ENCODE data around the gene CCR7.
"Not testable (repeated sequence)": the region's sequence is repeated elsewhere in the genome, so short reads cannot be mapped to it uniquely, and the experiment has no call there.

CCR7 gene

DNA sequence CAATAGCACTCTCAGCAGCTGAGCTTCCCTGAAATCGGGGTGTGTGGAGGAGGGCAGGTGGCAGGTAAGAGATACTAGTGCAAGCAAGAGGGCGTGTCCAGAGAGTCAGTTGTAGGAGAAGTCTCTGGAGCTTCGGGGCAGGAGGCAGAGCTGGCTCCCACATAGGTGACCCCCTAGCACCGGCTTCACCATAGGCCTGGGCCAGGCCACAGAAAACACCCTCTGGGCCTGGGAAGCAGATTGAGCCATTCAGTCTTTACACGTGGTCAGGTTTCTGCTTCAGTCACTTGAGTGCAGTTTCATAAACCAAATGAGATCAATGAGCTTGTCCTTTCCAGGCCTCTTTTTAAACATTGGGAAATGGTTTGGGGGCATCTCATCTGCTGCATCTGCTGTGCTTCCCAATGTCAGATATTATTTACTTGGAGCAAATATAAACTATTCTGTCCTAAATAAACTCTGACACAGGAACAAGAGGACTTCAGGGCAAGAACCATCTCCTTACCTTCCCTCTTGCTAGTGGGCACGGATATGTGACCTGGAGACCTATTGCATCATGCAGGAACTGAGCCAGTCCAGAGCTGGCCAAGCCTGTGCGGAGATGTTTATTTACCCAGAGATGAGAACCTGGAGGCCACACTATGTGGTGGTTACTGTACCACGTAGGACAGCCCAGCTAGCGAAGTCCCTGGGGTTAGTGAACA lies 16.1 kb downstream of the CCR7 start:
- no peak for DNase-seq

DNA sequence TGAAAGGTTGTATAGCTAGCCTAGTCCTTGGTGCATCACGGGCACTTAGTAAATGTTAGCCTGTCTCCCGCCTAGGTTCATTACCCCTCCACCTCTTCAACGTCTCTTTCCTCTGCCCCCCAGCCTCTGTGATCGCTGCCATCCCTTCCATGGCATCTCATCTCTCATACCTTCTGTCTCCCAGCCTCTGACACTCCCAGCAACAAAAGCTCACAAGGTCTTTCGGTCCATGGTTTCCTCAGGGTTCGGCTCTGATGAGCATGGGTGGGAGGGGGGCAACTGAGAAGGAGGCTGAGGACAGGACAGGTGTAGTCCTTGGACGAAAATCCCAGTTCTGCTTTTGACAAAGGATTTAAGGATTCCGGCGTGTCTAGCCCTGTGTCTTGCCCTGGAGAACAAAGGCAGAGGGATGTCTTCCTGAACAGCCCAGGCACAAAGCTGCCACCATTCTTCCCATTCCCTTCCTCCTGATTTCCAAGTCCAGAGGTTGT lies 16.7 kb downstream of the CCR7 start:
- no peak for DNase-seq

DNA sequence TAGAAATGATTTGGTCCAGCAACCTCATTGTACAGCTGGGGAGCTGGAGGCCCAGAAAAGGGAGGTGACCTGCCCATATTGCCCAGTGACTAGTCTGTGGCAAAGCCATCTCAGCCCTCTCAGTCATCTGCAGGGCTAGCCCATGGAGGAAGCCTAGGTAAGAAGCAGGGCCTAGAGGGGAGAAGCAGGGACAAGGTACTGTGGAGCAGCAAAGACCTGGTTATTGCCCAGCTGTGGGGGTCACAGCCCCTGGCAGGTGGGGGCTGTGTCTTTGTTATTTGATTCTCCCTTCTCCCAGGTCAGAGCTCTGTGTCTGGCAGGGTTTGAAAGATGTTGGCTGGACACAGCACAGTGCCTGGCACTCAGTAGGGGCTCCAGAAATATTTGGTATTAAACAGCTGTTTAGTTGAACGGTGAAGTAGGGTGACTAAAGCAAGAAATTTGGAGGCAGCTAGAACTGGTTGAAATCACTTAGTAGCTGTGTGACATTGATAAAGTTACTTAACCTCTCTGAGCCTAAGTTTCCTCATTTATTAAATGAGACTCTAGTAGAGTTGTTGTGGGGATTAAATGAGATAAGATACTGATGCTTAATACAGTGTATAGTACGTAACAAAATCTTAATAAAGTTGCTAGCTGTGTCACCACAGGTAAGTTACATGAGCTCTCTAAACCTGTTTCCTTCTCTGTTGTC lies 17.3 kb downstream of the CCR7 start:
- DNase-seq = no peak

DNA sequence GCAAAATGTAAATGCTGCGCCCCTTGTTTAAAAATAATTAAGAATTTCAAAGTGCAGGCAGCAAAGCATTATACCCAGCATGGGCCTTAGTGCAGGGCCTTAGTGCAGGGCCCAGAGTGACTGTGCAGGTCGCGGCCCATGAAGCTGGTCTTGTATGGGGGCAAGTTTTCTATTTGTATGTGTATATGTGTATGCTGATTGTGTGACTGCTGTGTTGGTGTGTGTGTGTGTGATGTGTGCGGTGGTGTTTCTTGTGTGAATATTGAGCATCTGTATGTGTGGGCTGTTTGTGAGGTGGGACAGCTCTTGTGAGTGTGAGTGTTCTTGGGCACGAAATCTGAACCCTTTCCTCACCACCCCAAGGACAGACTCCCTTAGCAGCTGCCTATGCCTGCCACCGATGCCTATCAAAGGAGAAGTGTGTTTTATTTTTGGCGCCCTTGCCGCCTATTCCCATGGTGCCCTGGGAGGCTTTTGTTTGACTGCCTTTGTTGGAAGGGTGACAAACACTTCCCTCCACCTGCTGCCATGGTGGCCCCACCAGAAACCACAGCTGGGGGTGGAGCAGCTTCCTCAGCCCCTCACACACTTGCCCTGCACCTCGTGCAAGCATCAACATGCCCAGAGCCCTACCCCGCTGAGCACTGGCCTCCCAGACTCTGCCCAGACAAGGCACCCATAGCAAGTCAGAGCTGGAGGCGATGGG lies 18.0 kb downstream of the CCR7 start:
- no peak for DNase-seq

DNA sequence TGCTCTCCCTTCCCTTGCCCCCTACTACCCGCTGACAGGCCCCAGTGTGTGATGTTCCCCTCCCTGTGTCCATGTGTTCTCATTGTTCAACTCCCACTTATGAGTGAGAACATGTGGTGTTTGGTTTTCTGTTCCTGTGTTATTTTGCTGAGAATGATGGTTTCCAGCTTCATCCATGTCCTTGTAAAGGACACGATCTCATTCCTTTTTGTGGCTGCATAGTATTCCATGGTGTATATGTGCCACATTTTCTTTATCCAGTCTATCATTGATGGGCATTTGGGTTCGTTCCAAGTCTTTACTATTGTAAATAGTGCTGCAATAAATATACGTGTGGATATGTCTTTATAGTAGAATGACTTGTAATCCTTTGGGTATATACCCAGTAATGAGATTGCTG lies 18.8 kb downstream of the CCR7 start:
- not testable (repeated sequence) for DNase-seq

DNA sequence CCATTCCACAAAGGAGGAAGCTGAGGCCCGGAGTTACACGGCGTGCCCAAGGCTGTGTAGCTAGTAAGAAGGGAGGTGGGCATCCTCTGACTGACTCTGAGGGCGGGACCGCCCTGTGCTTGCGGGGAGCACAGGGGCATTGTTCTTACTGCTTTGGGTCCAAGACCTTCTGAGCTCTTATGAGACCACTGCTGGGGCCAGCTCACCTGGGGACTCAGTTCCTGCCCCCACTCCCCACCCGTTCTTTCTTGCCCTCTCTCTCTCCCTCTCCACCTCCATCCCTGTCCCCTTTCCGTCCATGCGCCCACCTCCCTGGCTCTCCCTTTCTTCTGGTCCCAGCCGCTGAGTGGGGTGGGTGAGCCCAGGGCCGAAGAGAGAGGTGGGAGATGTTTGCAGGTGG lies 19.6 kb downstream of the CCR7 start:
- no peak for DNase-seq

DNA sequence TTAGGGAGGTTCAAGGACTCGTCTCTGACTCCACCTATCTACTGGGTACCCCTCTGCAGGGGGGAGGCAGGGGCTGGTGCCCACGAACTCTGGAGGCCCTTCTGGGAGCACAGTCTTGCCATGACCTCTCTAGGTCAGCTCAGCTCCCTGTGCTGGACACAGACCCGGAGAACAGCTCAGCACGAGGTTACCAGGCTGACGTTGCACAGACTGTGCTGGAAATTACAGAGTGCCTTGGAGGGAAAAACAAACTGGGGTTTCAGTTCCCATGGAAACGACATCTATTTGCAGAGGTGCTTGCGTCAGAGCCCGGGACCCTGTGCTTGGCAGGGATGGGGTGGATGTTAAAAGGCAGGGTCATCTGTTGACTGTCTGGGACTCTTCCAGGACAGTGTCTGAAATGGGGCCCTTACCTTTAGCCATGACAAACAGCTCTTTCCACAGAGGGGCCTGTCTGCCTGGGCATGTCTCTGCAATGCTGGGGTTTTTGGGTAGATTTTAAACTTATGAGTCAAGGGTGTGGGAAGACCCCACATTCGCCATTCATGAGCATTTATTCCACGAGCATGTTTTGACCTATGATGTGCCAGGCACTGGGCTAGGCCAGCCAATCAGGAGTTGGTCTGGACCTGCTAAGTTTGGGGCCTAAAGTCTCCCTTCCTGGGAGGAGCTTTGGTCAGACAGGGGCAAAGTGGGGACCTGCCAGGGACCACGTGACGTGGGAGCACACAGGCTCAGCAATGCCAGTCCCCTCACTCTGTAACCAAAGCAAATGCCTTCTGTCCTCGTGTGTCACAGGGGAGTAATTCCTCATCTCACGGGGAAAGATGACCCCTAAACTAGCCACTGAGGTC lies 22.5 kb downstream of the CCR7 start:
- no peak for DNase-seq

DNA sequence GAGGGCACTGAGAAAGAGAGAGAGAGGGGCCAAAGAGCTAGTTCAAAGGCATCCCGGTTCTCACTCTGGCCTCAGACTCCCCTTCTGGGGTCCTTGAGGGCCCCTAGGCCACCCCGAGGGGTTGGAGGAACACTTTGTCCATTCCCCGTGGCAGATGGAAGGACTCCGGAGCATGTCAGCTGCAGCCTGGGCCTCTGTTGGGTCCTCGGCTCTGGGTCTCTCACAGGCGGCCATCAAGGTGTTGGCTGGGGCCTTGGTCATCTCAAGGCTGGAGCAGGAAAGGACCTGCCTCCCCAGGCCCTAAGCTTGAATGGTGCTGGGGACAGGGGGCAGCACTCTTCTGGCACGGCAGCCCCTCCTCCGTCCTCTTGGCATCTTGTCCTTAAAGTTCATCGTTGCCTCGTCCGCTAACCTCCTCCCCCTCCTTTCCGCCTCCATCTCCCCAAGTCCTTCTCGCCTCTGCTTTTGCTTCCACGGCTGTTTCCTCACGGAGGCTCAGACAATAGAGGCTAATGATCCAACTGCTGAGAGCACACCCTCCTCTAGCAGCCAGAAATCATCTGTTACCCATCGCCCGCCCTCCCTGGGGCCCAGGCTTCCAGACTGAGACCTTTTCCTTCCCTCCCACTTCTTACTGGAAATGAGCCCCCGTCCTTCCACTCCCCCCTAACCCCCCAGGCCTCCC lies 23.3 kb downstream of the CCR7 start:
- DNase-seq = no peak

DNA sequence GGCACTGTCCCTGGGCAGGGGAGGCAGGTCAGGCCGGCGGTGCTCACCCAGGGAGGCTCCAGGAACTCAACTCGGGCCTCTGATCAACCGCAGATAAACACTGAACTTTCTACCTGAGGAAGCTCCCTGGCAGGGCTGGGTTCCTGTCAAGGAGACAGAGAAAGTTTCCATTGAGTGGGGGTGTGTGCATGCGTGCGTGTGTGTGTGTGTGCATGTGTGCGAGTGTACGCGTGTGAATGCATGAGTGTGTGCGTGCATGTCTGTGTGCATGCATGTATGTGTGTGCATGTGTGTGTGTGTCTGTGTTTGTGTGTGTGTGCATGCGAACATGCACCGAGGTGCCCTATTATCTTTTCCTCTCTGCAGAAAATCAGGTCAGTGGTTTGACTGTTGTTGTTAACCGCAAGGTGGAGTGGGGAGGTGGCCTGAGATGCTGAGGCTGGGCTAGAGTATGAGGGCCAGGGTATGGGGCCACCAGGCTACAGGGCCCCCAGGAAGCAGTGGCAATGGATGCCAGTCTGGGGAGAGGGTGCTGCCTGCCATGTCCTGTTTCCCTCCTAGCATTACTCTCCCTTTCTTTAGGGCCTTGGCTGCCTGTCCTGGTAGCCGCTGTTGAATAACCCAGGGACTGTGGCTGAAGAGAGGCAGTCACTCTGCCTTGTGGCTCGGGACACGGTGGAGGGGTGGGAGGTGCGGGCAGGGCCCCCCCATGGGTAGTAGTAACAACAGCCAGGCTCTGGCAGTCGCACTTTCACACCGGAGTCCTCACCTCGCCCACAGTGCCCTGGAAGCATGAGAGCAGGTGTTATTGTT lies 24.0 kb downstream of the CCR7 start:
- no peak for DNase-seq

DNA sequence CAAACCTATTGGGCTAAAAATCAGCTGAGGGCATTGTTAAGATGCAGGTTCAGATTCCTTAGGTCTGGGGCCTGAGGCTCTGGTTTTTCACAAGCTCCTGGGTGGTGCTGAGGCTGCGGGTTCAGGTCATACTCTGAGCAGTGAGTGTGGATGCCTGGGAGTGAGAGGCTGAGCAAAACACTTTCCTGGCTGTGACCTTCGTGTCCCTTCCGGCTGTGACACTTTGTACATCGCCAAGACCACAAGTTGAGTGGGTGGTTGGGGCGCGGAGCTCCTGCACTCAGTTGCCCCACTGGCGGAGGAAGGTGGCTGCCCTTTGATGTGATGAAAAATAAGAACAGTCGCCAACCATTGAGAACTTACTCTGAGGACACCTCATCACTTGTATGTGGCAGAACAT lies 24.8 kb downstream of the CCR7 start:
- DNase-seq = no peak

DNA sequence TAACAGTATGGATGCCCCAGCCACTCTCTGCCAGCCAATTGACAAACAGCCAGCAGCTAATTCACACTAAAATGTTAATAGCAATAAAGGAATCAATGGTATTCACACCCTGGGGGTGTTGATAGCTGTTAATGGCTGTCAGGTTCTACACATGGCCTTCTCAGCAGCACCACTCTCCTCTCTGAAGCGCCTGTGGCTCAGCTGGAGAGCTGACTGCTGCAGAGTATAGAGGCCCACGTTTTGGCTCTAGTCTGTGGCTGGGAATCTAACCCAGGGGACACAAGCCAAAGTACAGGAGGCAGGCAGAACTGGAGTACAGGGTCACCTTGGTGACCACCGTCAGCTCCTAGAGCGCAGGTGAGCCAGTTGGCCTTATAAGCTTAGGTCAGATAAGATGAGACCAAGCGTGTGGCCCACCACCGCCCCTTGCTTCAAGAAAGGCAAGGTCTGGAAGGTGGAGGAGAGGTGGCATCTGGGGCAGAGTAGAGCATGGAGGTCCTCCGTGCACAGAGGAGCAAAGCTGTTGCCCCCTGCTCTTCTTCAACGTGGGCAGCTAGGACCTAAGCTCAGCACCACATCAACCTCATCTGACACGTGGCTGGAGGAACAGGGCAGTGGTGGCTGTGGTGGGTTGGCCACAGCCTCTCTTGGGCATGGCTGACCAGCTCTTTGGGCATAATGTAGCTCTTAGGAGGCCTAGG lies 25.4 kb downstream of the CCR7 start:
- DNase-seq = no peak

DNA sequence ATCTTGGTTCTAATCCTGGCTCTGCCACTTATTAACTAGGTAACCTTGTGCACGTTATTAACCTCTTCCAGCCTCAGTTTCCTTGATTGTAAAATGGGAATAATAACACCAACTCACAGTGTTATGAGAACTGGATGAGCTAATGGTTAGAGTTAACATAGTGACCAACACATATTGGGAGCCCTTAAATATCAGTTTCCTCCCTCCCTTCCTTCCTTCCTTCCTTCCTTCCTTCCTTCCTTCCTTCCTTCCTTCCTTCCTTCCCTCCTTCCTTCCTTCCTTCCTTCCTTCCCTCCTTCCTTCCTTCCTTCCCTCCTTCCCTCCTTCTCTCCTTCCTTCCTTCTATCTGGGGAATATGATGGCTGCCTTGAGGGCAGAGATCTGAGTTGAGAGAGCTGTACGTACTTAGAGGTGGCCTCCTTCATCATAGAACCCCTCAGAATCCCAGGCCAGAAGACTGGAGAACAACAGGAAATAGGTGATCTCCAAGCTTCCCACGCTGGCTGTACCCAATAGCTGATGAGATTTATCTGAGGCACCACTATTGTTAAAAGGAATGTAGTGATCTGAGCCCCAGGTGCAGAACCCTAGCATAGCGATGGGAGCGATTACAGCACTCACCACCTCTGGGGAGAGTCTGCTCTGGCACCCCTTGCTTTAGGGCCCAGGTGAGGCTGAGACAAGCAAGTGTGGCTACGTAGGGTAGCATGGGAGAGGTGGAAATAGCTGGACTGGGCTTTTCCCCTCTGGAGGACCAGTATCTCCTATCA lies 26.2 kb downstream of the CCR7 start:
- DNase-seq = no peak

DNA sequence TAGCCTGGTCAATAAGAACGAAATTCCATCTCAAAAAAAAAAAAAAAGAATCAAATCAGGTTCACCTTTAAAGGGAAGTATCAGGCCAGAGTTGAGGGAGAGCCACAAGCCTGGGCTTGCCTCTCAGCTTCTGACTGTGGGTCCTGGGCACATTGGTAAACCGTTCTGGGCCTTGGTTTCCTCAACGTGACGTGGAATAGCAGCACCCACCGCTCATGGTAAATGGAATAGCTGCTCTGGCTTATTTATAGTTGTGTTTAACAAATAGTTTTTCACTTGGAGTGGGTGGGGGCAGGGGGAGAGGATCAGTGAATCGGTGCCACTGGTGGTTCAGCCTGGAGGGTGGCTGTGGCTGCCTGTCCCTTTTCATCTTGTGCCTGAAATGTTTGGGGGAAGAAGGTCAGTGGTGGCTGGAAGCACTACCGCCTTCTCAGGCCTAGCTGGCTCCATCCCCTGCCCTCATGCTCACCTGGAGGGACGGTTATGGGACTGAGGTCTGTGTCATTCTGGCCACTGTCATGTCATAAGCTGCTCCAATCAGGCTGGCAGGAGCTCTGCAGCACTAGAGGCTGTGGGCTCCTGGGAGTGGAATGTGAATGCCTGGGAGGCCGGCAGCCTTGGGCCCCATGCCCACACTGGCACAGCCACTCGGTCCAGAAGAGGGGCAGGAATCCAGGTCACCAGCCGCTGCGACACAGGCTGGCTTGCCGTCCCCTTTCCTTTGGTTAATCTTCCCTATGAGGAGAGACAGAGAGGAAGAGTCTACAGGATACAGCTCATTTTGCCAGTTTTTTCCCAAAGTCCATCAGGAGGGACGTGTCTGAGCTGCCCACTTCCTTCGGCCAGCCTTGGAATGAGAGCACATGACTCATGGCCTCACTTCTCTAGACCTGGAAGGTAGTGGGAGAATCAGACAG lies 27.0 kb downstream of the CCR7 start:
- DNase-seq = no peak

DNA sequence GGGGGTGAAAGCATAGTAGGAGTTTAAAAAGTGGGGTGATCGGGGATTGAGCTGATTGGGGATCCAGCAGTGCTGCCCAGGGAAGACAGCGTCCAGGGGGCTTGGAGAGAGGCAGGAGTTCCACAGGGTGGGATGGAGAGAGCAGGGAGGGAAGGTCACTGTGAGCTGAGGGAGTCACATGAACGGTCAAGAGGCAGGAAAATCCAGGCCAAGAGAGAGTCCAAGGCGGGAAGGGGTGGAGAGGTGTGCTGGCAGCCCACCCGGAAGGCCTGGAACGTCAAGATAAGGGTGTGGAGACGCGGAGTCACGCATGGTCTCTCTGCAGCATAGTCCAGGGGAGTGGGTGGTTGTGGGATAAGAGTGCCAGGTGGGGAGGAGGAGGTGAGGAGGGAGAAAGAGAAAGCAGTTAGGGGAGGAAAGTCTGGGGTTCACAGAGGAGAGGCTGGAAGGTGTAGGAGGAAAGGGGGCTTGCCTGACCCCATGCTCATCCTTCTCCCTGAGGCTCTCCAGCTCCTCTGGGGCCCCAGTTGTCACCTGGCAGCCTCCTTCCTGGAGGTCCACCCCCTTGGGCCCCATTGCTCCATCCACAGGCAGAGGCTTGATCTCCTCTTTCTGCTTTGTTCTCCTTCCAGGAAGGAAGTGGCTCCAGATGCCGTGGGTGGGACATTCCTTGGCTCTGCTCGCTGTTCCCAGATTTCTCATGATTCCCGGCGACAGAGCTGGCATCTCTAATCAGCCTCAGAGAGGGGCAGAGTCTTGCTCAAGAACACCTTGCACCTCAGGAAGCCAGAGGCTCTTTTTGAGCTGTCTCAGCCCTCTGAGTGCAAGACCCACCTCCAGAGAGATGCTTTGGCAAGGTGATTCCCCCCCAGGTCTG lies 28.7 kb downstream of the CCR7 start:
- no peak for DNase-seq

DNA sequence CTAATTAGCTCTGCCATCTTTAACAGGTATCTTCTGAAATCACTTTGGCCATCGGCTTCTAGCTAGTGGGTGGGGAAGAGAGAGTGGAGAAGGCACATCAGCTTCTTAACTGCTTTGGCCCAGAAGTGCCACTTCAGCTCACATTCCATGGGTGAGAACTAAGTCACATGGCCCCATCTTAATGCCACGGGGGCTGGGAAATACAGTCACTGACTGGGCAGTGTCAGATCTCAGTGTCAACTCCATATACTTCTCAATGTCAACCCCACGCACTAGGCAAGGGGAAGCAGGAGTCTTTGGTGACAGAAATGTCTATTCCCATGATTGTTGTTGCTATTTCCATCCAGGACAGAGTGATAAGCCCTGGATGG lies 29.4 kb downstream of the CCR7 start:
- no peak for DNase-seq

DNA sequence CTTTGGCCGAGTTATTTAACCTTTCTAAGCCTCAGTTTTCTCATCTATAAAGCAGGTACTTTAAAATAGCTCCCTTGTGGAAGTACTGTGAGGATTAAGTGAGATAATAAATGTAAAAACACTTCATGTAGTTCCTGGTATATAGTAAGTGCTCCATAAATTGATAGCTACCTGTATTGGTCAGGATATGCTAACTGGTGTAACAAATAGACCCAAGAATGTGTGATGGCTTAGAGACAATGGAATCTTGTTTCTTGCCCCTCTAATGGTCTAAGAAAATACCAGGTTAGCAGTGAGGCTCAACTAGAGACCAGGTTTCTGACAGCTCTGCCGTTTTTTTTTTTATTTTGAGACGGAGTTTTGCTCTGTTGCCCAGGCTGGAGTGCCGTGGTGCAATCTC lies 29.8 kb downstream of the CCR7 start:
- no peak for DNase-seq

DNA sequence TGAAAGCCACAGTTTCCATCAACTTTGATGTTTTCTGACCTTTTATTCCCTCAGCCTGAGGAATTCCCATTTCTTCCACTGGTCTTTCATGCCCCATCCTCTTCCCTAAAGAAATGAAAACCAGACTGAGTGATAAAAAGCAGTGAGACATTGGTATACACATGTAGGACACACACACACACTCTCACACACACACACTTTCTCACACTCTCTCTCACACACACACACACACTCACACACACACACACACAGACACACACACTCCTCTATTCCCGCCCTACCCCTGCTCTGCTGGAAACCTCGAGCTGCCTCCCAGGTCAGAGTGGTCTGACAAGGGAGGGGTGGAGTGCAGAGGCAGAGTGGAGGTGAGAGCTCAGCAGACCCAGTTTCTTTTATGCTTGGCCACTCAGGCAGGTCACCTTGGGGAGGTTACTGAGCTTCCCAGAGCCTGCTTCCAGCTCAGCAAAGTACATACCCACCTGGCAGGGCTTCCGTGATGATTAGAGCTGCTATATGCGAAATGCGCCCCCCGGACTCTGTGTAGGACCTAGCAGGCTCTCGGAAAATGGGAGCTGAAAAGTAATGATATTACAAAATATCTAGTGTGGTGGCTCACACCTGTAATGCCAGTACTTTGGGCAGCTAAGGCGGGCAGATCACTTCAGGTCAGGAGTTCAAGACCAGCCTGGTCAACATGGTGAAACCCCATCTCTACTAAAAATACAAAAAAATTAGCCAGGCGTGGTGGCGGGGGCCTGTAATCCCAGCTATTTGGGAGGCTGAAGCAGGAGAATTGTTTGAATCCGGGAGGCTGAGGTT lies 30.7 kb downstream of the CCR7 start:
- DNase-seq = no peak

Measured in NCI-H82 (cell line).